Measurements from ENCODE around the gene PLAGL2. TPM values are rescaled to one million over a fixed set of nuclear protein-coding genes. Genes with fewer than 3 reads are reported as not detected.
A peak's percentile ranks its signal among the peaks of the same experiment; 100 is the strongest.

PLAGL2 gene
- total RNA-seq, 2 experiments from 2014 or later, result 27.9 to 28.9 TPM

DNA sequence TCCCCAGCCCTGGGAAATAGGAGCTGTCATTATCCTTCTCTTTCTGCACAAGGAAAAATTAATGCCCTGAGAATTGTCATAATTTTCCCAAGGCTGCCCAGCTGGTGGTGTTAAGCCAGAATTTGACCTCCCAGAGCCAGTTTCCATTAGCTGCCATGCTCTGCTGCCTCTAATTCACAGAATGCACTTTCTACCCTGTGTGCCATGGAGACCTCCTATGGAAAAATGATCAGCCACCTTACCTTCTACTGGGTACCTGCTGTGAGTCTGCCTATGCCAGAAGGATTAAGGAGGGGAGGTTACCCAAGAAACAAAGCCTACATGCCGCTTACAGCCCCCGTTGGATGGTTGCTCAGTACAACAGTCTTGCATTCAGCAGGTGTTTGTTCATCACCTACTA lies 29.3 kb upstream of the PLAGL2 start:
- Mint-ChIP-seq H3K9me3 (no peaks in the 10 kb centered on the region), H3K36me3 (ENCODE audit: low read depth) (peaks cover 45% of the 10 kb centered on the region), H3K4me3 (no peak overlapping the region), H3K27ac (no peak overlapping the region), H3K27me3 (no peaks in the 10 kb centered on the region), H3K4me1 (peaks cover 32% of the 10 kb centered on the region)
- no peak for DNase-seq
- ChIA-PET CTCF (no interaction called here), POLR2A (no interaction called here)

DNA sequence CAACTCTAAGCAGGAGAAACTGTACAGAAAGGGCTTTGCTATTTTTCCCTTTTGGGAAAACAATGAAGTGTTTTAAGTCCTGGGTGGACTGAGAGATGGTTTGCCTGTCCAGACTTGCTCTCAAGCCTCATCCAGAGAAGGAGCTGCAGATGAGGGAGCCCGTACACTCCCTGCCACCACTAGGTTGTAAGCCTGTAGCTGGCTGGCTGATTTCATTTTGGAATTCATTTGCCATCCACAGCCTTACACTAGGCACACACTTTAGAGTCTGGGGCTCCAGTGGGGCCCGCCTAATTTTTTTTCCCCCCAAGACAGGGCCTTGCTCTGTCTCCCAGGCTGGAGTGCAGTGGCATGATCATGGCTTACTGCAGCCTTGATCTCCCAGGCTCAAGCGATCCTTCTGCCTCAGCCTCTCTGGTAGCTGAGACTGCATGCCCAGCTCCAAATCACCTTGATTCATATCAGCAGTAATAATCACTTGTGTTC lies 28.5 kb upstream of the PLAGL2 start:
- ChIA-PET POLR2A (no interaction called here), CTCF (interaction anchor here (0.6 kb wide), 1 partner anchor 214 kb away, joined by 4 read pairs; no protein-coding TSS in a partner anchor)
- peaks cover 53% of the 10 kb centered on the region for H3K36me3 Mint-ChIP-seq (ENCODE audit: low read depth)
- peak overlapping the region; percentile 58 for H3K27ac Mint-ChIP-seq
- no peak for DNase-seq
- H3K4me3 Mint-ChIP-seq, result no peak overlapping the region
- peaks cover 40% of the 10 kb centered on the region for H3K4me1 Mint-ChIP-seq
- no peaks in the 10 kb centered on the region for H3K9me3 Mint-ChIP-seq
- no peaks in the 10 kb centered on the region for H3K27me3 Mint-ChIP-seq

DNA sequence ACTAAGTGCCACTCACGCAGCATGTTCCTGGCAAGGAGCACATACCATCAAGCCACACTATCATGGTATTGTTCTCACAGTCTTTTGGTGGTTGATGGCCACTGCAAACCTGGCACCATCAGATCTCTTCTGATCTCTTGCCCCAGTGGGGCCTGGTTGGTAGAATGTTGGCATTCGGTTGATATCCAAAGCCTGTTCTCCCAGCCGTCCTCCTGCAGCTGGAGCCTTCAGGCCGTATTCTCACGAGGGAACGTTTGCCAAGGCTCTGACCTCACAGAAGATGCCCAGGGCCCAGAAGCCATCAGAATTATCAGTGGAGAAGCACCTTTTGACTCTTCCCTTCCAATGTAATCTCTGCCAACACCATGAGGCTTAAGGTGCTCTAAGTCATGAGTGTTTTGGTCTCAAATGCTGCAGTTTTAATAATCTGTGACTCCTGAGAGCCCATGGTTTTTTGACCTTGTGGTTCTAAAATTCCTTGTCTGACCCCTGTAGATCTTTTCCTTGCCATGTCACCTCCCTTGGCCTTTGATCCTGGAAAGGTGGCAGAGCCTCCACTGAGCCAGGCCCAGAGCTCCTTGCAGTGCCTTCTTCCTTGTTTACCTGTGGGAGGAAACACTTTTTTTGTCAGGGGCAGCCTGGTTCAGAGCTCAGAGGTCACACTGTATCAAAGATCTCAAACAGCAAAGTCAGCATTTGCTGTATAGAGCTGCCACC lies 27.9 kb upstream of the PLAGL2 start:
- Mint-ChIP-seq H3K4me1 (peaks cover 42% of the 10 kb centered on the region), H3K27me3 (no peaks in the 10 kb centered on the region), H3K36me3 (ENCODE audit: low read depth) (peaks cover 58% of the 10 kb centered on the region), H3K27ac (peak overlapping the region; percentile 58), H3K4me3 (no peak overlapping the region), H3K9me3 (no peaks in the 10 kb centered on the region)
- no peak for DNase-seq
- ChIA-PET POLR2A (no interaction called here), CTCF (interaction anchor here (0.6 kb wide), 1 partner anchor 215 kb away, joined by 4 read pairs; no protein-coding TSS in a partner anchor)

DNA sequence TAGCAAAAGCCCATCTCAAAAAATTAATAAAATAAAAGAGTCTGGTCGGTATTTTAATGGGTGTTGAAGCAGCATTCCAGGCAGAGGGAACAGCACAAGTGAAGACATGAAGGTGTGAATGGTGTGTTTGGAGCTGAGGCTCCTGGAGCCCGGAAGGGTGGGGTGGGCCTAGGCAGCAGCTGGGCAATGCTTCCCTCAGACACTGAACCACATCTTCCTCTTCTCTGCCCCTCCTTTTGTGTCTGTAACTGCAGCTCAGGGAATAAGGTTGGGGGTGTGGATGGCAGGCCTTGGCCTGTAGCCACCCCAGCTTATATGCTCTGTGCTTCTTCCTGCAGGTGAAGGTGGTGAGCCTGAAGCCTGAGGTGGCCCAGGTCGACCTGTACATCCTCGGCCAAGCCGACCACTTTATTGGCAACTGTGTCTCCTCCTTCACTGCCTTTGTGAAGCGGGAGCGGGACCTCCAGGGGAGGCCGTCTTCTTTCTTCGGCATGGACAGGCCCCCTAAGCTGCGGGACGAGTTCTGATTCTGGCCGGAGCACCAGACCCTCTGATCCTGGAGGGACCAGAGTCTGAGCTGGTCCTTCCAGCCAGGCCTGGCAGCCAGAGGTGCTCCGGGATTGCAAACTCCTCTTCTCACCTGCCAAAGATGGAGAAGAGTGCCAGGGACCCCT lies 26.7 kb upstream of the PLAGL2 start:
- peaks cover 38% of the 10 kb centered on the region for H3K4me1 Mint-ChIP-seq
- H3K27me3 Mint-ChIP-seq, result no peaks in the 10 kb centered on the region
- no peak for DNase-seq
- H3K36me3 Mint-ChIP-seq (ENCODE audit: low read depth), result peaks cover 60% of the 10 kb centered on the region
- no peak overlapping the region for H3K27ac Mint-ChIP-seq
- ChIA-PET POLR2A (interaction anchor here (0.6 kb wide), 1 partner anchor 10 kb away, joined by 3 read pairs; no protein-coding TSS in a partner anchor), CTCF (no interaction called here)
- H3K9me3 Mint-ChIP-seq, result no peaks in the 10 kb centered on the region
- no peak overlapping the region for H3K4me3 Mint-ChIP-seq

DNA sequence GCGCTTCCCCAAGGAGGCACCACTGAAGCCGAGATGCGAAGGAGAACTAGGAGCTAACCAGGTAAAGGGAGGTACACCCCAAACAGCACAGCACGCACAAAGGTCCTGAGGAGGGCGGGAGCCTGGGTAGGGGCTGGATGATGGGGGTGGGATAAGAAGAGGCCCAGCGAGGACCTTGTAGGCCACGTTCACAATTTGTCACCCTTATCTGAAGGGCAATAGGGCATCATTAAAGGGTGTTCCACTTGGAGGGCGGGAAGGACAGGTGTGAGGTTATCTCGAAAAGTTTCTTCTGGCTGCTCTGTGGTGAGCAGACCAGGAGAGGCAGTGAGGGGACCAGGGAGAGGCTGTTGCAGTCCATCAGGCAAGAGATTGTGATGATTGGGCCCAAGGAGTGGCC lies 25.7 kb upstream of the PLAGL2 start:
- Mint-ChIP-seq H3K36me3 (ENCODE audit: low read depth) (peaks cover 69% of the 10 kb centered on the region), H3K9me3 (no peaks in the 10 kb centered on the region), H3K27me3 (no peaks in the 10 kb centered on the region), H3K4me1 (peaks cover 38% of the 10 kb centered on the region), H3K4me3 (no peak overlapping the region), H3K27ac (peak overlapping the region; percentile 93)
- CTCF ChIA-PET, result no interaction called here
- DNase-seq, result no peak
- POLR2A ChIA-PET, result interaction anchor here (1.2 to 2.9 kb wide), 4 partner anchors 9 to 153 kb away, joined by 3 to 16 read pairs (median 6); no protein-coding TSS in a partner anchor

DNA sequence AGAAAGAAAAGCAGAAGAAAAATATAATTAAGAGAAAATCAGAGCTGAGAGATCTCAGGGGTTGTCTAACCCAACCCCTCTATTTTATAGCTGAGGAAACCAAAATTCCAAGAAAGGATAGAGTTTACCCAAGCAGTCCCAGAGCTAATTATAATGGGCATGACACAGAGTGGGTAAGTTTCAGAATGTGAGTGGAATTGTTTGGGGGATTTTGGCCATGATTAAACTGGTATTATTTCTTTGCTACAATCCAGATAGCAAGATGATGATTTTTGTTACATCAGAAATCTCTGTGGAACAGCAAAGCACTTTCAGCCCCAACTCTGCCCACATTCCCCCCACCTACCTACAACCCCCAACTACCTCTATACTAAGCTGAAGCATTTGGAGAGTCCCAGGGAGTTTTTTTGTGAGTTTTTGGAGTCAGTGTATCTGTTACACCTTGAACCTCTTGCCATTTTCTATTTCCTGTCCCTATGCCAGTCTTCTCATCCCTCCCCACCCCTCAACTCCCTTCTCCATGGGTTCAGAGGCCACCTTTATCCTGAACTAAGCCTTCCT lies 24.9 kb upstream of the PLAGL2 start:
- H3K4me3 Mint-ChIP-seq, result no peak overlapping the region
- no peak for DNase-seq
- POLR2A ChIA-PET, result interaction anchor here (0.5 to 2.9 kb wide), 12 partner anchors 9 to 334 kb away, joined by 3 to 16 read pairs (median 3); no protein-coding TSS in a partner anchor
- CTCF ChIA-PET, result interaction anchor here (1.1 kb wide), 1 partner anchor 23 kb away, joined by 3 read pairs; no protein-coding TSS in a partner anchor
- peaks cover 76% of the 10 kb centered on the region for H3K36me3 Mint-ChIP-seq (ENCODE audit: low read depth)
- H3K27me3 Mint-ChIP-seq, result no peaks in the 10 kb centered on the region
- no peaks in the 10 kb centered on the region for H3K9me3 Mint-ChIP-seq
- H3K27ac Mint-ChIP-seq, result peak overlapping the region; percentile 93
- peaks cover 38% of the 10 kb centered on the region for H3K4me1 Mint-ChIP-seq

DNA sequence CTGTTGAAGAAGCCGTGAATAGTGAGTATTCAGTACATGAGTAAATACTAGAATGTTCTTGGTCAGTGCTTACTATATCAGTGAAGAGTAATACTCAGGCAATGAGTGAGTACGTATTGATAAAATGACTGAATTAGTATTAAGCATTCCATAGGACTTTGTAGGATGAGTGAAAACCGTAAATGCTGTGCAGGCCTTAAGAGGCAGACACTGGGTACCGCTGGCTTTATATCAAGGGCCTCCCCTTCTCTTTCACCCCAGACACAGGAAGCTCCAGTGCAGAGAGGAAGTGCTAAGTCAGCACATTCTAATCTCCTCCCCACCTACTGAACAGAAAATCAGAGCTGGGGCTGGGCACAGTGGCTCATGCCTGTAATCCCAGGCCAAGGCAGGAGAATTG lies 24.3 kb upstream of the PLAGL2 start:
- Mint-ChIP-seq H3K27me3 (no peaks in the 10 kb centered on the region), H3K36me3 (ENCODE audit: low read depth) (peaks cover 70% of the 10 kb centered on the region), H3K4me1 (peaks cover 38% of the 10 kb centered on the region), H3K4me3 (no peak overlapping the region), H3K9me3 (no peaks in the 10 kb centered on the region), H3K27ac (peak overlapping the region; percentile 93)
- POLR2A ChIA-PET, result interaction anchor here (0.5 to 2.9 kb wide), 12 partner anchors 8 to 335 kb away, joined by 3 to 16 read pairs (median 3); no protein-coding TSS in a partner anchor
- CTCF ChIA-PET, result interaction anchor here (1.1 kb wide), 1 partner anchor 22 kb away, joined by 3 read pairs; no protein-coding TSS in a partner anchor
- DNase-seq, result peak; percentile 56

DNA sequence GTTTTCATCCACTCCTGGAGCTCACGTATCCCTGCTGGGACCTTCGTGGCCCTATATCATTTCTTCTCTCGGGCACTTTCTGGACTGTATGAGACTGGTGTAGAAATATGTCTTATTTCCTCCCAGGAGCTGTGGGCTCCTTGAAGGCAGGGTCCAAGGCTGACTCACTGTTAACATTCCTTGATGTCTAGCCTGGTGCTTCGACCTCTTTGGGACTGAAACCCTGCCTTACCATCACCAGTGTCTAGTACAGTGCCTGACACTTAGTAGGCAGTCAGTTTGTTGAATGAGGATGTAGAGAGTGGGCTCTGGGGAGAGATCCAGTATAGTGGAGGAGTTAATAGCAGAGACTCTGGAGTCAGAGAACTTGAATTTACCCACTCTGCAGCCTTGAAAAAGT lies 23.7 kb upstream of the PLAGL2 start:
- no peaks in the 10 kb centered on the region for H3K9me3 Mint-ChIP-seq
- POLR2A ChIA-PET, result interaction anchor here (1.1 to 2.9 kb wide), 5 partner anchors 22 to 103 kb away, joined by 3 to 16 read pairs (median 3); no protein-coding TSS in a partner anchor
- H3K4me3 Mint-ChIP-seq, result no peak overlapping the region
- peaks cover 38% of the 10 kb centered on the region for H3K4me1 Mint-ChIP-seq
- no peaks in the 10 kb centered on the region for H3K27me3 Mint-ChIP-seq
- peak overlapping the region; percentile 93 for H3K27ac Mint-ChIP-seq
- DNase-seq, result no peak
- peaks cover 70% of the 10 kb centered on the region for H3K36me3 Mint-ChIP-seq (ENCODE audit: low read depth)
- CTCF ChIA-PET, result no interaction called here

DNA sequence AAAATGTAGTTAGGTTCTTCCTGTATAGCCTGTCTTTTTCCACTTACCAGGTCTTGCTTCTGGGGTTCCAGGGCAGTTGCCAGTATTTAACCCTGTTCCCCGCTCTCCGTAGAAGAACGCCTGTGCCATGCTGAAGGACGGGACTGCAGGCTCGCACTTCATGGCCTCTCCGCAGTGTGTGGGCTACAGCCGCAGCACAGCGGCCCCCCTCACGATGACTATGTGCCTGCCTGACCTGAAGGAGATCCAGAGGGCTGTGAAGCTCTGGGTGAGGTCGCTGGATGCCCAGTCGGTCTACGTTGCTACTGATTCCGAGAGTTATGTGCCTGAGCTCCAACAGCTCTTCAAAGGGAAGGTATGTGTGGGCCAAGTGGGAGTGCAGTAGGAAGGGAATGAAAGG lies 23.2 kb upstream of the PLAGL2 start:
- POLR2A ChIA-PET, result interaction anchor here (2.9 kb wide), 1 partner anchor 55 kb away, joined by 16 read pairs; no protein-coding TSS in a partner anchor
- Mint-ChIP-seq H3K9me3 (no peaks in the 10 kb centered on the region), H3K27ac (peak overlapping the region; percentile 93), H3K4me3 (no peak overlapping the region), H3K36me3 (ENCODE audit: low read depth) (peaks cover 71% of the 10 kb centered on the region), H3K27me3 (no peaks in the 10 kb centered on the region), H3K4me1 (peaks cover 39% of the 10 kb centered on the region)
- CTCF ChIA-PET, result no interaction called here
- DNase-seq, result no peak

DNA sequence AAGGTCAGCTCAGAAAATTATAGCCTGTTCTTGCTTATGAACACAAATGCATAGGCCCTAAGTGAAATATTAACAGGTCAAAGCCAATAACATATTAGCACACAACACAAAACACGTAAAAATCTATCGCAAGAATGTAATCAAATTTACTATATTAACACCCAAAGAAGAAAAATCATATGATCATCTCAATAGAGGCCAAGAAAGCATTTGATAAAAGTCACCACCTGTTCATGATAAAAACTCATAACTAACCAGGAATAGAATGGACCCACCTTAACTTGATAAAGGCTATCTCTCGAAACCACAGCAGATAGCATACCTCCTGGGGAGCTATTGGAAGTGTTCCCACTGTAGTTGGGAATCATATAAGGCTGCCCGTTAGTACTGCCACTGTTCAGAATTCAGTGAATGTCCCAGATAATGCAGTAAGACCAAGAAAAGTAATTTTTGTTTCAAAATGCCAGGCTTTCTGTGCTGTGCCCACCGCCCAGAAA lies 21.8 kb upstream of the PLAGL2 start:
- H3K9me3 Mint-ChIP-seq, result no peaks in the 10 kb centered on the region
- H3K4me3 Mint-ChIP-seq, result no peak overlapping the region
- peaks cover 36% of the 10 kb centered on the region for H3K4me1 Mint-ChIP-seq
- POLR2A ChIA-PET, result no interaction called here
- no peak overlapping the region for H3K27ac Mint-ChIP-seq
- no peak for DNase-seq
- CTCF ChIA-PET, result no interaction called here
- no peaks in the 10 kb centered on the region for H3K27me3 Mint-ChIP-seq
- peaks cover 63% of the 10 kb centered on the region for H3K36me3 Mint-ChIP-seq (ENCODE audit: low read depth)

DNA sequence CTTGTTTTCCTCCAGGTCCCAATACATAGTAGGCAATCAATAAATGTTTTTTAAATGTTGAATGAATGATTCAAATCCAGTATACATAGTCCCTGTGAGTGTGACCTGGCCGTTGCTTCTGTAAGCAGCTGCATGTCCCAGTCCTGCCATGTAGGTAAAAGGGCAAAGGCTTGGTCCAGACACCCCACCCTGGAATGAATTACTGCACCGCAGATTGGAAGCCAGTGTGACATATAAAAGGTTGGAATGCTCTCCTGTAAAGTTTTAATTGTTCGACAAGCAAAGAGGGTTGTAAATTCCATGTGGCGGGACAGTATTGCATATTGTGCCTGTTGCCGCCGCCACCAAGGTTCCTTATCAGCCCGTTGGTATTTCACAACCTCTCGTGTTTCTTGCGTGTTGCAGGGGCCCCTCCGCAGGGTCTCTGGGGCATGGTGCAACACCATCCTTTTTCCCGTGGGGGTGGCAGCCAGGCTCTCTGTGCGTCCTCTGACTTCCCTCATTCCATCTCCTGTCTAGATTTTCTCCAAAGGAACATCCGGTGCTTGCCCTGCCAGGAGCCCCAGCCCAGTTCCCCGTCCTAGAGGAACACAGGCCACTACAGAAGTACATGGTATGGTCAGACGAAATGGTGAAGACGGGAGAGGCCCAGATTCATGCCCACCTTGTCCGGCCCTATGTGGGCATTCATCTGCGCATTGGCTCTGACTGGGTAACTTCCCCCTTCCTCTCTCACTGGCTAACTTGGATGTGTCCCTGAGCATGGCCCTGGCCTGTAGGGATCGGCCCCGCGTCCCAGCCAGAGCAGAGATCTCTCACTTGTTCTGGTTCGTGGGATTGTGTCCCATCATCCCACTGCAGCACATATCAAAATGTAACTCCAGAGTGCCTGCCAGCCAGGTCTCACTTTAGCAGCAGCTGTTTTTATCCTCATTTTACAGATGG lies 20.5 kb upstream of the PLAGL2 start:
- Mint-ChIP-seq H3K4me3 (no peak overlapping the region), H3K27ac (peak overlapping the region; percentile 8), H3K9me3 (no peaks in the 10 kb centered on the region), H3K4me1 (peaks cover 26% of the 10 kb centered on the region), H3K36me3 (ENCODE audit: low read depth) (peaks cover 62% of the 10 kb centered on the region), H3K27me3 (no peaks in the 10 kb centered on the region)
- DNase-seq, result no peak
- ChIA-PET POLR2A (no interaction called here), CTCF (no interaction called here)

DNA sequence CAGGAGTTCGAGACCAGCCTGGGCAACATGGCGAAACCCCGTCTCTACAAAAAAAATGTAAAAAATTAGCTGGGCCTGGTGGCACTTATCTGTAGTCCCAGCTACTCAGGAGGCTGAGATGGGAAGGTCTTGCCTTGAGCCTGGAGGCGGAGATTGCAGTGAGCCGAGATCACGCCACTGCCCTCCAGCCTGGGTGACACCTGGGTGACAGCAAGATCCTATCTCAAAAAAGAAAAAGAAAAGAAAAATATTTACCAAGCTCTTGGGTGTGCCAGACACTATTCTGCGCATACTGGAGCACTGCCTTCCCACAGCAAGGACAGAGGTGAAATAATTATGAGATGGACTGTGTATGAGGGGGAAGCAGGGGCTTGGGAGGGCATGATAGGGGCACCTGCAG lies 19.8 kb upstream of the PLAGL2 start:
- H3K27ac Mint-ChIP-seq, result no peak overlapping the region

More for the DNA sequence above, 19.8 kb upstream of the PLAGL2 start:
- DNase-seq, result no peak
- POLR2A ChIA-PET, result no interaction called here
- peaks cover 65% of the 10 kb centered on the region for H3K36me3 Mint-ChIP-seq (ENCODE audit: low read depth)
- CTCF ChIA-PET, result no interaction called here
- H3K4me3 Mint-ChIP-seq, result no peak overlapping the region
- no peaks in the 10 kb centered on the region for H3K9me3 Mint-ChIP-seq
- H3K4me1 Mint-ChIP-seq, result peaks cover 19% of the 10 kb centered on the region
- H3K27me3 Mint-ChIP-seq, result no peaks in the 10 kb centered on the region
